HG03159 (cell line): ENCODE measurements around the gene CTXN3.
A peak's percentile ranks its signal among the peaks of the same experiment; 100 is the strongest.

ENCODE experiments used
- ATAC-seq: cut with Tn5 transposase; IDR thresholded peaks from one replicate; pipeline ENCODE4 v1.9.1; 2021; ENCODE audit warnings: mild to moderate bottlenecking, moderate library complexity; ENCODE audit not compliant: unreplicated experiment

CTXN3 gene

GRCh38 chr5:127696683-127697082 is 47.8 kb downstream of the CTXN3 start:
- no peak for ATAC-seq

GRCh38 chr5:127697894-127698600 is 49.2 kb downstream of the CTXN3 start:
- ATAC-seq: no peak

DNA sequence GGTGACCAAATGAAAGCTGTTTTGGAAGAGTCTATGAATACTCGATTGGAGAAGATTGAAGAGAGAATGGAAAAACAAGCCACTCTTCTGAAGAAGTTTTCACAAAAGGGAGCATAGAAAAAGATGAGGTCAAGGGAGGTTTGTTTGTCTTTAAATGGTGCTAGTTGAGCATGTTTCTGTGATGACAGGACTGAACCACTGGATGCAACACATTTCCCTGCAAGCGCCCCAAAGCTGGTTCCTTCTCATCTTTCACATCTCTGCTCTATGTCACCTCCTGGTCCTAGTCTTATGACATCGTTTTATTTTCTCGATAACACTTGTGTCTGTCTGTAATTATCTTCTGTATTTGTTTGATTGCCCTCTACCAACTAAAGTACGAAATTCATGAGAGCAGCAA is 50.5 kb downstream of the CTXN3 start:
- no peak for ATAC-seq

DNA sequence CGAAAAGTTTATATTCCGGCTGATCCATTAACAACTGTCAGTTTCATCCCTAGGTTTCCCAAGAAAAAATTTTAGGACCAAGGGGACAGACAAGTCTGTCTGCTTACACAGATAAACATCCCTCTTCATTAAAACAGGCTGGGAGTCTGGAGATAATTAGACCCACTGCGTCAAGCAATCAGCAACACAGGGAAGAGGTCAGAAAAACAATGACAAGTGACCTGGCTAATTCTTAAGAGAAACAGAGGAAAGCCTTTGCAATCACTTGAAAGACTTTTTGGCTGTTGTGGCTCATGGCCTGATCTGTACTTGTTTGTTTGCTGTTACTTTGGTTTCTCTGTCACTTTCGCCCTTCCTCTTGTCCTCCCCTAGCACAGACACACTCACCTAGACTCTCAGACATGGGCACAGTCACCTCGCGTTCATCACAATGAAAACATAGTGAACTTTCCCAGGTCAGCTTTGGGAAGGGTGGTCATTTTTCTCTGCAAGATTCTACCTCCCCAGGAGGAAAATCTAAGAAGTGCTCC is 51.4 kb downstream of the CTXN3 start:
- ATAC-seq: no peak

DNA sequence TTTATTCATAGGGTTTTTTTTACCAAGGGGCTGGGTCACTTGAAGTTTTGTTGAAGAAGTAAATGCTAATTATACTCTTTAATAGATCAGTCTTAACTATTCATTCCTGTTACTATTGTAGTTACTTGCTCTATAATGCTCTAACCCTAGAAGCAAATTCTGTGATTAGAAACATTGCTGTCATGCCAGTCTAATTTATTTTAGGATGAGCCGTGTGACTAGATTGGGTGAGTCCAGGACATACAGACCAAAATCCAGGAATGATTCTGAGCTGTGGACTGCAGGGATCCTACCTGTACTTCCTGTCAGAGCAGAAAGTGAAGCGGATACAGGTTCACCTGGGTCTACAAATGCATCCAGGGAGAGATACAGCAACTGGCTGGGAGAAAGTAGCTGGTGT is 53.6 kb downstream of the CTXN3 start:
- ATAC-seq: no peak

- no peak for ATAC-seq
Measured at GRCh38 chr5:127702926-127703561, 54.2 kb downstream of the CTXN3 start, which contains the start of gene CCDC192. Gene CCDC192 (plus strand): TSS chr5:127703391. CDS start chr5:127703446, 55 bp downstream.

DNA sequence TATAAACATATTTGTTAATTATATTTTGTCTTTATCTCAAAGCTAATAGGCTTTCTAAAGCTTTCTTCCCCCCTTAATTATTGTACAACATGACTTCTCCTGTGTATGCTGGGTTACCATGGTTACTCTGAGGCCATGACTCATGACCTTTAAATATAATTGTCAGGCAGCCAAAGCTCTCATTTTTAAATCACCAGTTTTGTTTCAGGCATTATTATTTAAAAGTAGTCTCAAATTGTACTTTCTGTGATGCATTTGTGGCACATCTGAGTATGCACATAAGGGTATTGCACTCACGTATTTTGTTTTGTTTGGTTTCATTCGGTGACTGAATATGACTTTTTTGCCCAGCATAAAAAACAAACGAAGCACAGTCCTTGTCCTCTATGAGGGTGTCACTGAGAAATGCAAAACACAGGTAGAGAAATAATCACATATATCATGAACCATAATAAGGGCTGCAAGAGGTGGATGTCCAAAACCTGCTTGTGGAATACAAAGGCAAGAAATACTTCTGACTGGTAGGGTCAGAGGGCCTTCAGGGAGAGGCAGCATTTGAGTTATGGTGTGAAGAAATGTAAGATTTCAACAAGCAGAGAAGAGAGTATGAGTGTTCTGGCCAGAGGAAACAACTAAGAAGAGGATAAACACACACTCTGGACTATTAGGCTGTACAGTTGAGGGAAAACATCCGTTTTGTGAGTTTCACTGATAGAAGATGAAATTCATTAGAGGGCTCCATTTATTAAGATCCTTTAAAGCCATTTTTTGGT is 56.4 kb downstream of the CTXN3 start:
- peak; percentile 67 for ATAC-seq

GRCh38 chr5:127706691-127707090 is 57.8 kb downstream of the CTXN3 start:
- ATAC-seq: no peak

- ATAC-seq: no peak
Measured at GRCh38 chr5:127707209-127707608, 58.3 kb downstream of the CTXN3 start.
